Esophagus muscularis mucosa (tissue), 3 donors: Measurements from ENCODE around the gene GAL.

Source experiments
- POLR2A ChIP-seq: fragments of 450-650 bp; IDR thresholded peaks from one replicate; pipeline ENCODE4 v1.6.1; 2017; ENCODE audit warnings: antibody characterized with exemption, moderate library complexity, mild to moderate bottlenecking, low read depth
- POLR2AphosphoS5 ChIP-seq, 2 donors: sonication (generic); formaldehyde crosslinking; IDR thresholded peaks; one replicate each; pipeline ENCODE4 v1.6.1; 2017; ENCODE audit warnings: antibody characterized with exemption in 2 of 2
- TF ChIP-seq, protein P1 (sequence below), 3 experiments: fragments of 200-600 bp in 2 of 3; fragments of 450-650 bp in 1 of 3; sonication (generic) in 2 of 3; IDR thresholded peaks; one replicate each; pipeline ENCODE4 v1.5.1; 2017 to 2019; ENCODE audit warnings: antibody characterized with exemption in 3 of 3, mild to moderate bottlenecking in 2 of 3, moderate library complexity in 1 of 3

DNA sequence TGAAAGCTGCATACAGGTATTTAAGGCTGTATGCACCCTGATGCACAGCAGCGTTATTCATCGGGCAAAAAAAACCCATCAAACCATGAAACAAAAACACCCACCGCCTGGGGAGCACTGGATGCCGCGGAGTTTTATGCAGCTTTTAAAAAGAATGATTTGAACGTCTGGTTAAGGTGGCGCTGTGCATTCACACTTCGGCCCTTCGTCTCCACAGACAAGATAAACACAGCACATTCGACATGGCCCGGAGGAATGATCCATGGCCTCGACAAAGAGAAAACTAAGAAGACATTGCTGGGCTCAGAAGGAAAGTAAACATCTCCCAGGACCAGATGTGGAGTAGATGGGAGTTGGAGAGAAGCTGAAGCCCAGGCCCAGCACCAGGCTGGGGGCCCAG lies 40.8 kb upstream of the GAL start:
- TF ChIP-seq POLR2A (no peak), POLR2AphosphoS5 (IDR thresholded peaks at IDR 0.05) (no peak)
- TF ChIP-seq, protein P1, sequence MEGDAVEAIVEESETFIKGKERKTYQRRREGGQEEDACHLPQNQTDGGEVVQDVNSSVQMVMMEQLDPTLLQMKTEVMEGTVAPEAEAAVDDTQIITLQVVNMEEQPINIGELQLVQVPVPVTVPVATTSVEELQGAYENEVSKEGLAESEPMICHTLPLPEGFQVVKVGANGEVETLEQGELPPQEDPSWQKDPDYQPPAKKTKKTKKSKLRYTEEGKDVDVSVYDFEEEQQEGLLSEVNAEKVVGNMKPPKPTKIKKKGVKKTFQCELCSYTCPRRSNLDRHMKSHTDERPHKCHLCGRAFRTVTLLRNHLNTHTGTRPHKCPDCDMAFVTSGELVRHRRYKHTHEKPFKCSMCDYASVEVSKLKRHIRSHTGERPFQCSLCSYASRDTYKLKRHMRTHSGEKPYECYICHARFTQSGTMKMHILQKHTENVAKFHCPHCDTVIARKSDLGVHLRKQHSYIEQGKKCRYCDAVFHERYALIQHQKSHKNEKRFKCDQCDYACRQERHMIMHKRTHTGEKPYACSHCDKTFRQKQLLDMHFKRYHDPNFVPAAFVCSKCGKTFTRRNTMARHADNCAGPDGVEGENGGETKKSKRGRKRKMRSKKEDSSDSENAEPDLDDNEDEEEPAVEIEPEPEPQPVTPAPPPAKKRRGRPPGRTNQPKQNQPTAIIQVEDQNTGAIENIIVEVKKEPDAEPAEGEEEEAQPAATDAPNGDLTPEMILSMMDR (IDR thresholded peaks at IDR 0.05) = peak in 1 of 3 experiments; percentile 23
